Measurements from ENCODE around the gene ARMC12.

The ARMC12 gene

DNA sequence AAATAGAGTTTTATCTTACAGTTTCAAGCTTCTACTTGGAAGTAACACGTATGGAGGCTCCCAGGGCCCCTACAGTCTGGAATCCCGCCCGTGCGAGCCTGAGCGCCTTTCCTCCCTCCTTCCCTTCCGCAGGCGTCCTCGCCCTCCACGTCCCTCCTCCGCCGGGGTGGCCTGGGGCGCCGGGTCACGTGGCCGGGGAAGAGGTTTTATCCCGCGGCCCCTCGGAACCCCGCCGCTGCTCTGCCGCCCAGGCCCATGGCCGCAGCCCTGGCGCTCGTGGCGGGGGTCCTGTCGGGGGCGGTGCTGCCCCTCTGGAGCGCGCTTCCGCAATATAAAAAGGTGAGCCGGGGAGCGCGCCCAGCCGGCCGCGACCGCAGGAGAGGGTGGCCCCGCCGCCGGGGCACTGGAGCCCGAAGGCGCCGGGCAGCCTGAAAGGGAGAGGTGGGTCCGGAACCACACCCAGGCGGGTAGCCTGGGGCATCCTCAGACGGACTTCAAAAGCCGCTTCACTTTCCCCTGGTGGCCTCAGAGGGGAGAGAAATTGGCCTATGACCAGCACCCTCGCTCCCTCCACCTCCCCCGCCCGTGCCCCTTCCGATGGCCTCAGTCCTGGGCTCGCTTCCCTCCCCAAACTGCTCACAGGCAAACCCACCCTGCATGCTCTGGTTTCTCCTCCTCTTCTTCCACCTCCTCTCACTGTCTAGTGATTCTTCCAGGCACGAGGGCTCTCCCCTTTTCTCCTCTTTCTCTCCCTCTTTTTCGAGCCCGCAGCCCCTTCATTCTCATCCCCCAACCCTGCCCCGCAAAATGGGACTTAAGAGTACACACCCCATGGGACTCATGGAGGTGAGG is 39.8 kb downstream of the ARMC12 start, which contains the start of gene CLPSL2:
CLPSL2 (plus strand) TSS at position 235 of the 852 bp plus-strand sequence; CDS start at position 256, 21 bp downstream.
- no peak for DNase-seq (ENCODE audit: low read depth)
- TF ChIP-seq, protein P1, sequence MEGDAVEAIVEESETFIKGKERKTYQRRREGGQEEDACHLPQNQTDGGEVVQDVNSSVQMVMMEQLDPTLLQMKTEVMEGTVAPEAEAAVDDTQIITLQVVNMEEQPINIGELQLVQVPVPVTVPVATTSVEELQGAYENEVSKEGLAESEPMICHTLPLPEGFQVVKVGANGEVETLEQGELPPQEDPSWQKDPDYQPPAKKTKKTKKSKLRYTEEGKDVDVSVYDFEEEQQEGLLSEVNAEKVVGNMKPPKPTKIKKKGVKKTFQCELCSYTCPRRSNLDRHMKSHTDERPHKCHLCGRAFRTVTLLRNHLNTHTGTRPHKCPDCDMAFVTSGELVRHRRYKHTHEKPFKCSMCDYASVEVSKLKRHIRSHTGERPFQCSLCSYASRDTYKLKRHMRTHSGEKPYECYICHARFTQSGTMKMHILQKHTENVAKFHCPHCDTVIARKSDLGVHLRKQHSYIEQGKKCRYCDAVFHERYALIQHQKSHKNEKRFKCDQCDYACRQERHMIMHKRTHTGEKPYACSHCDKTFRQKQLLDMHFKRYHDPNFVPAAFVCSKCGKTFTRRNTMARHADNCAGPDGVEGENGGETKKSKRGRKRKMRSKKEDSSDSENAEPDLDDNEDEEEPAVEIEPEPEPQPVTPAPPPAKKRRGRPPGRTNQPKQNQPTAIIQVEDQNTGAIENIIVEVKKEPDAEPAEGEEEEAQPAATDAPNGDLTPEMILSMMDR (IDR thresholded peaks at IDR 0.05; ENCODE audit: low read depth, low read length, missing control alignments) = no peak
- H3K4me3 ChIP-seq (ENCODE audit: low read depth, low read length) = peak within 1 kb of the TSS; percentile 12

DNA sequence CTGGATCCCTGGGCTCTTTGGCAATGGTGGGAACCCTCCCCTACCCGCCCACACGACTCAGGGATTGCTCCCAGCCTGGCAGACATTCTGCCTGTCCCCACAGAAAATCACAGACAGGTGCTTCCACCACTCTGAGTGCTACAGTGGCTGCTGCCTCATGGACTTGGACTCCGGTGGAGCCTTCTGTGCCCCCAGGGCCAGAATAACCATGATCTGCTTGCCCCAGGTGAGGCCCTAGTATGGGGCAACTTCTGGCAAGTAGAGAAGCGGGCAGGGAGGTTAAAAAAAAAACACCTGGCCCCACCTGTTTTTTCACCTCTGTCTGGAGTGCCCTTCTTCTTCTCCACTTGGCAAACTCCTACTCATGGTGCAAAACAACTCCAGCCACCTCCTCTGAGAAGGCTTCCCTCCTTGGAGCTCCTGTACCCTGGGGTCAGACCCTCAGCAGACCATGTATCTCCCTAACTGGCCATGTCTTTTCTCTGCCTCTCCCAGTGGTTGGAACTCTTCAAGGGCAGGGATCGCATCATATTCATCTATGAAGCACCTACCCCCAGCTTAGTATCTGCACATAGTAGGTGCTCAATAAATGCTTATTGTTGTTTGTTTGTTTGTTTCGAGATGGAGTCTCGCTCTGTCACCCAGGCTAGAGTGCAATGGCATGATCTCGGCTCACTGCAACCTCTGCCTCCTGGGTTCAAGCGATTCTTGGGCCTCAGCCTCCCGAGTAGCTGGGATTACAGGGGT is 40.7 kb downstream of the ARMC12 start:
- no peak overlapping the region for H3K4me3 ChIP-seq (ENCODE audit: low read depth, low read length)
- DNase-seq (ENCODE audit: low read depth) = no peak
- TF ChIP-seq, protein P1 (IDR thresholded peaks at IDR 0.05; ENCODE audit: low read depth, low read length, missing control alignments) = no peak

DNA sequence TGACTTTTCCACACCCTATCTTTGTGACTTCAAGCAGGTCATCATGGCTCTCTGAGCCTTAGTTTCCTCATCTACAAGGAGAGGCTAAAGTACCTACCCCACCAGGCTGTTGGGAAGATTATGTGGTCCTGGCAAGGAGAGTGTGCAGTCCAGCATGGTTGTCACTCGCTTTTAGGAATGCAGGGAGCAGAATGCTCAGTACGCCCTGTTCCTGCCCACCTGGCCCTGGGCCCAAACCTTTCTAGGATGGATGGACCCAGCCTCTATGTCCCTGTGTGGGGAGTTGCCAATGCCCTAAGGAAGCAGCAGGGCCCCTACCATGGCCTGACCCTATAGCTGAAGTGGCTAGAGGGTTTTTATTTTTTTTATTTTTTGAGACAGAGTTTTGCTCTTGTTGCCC is 41.6 kb downstream of the ARMC12 start:
- DNase-seq (ENCODE audit: low read depth) = no peak
- TF ChIP-seq, protein P1 (IDR thresholded peaks at IDR 0.05; ENCODE audit: low read depth, low read length, missing control alignments) = no peak
- no peak overlapping the region for H3K4me3 ChIP-seq (ENCODE audit: low read depth, low read length)

DNA sequence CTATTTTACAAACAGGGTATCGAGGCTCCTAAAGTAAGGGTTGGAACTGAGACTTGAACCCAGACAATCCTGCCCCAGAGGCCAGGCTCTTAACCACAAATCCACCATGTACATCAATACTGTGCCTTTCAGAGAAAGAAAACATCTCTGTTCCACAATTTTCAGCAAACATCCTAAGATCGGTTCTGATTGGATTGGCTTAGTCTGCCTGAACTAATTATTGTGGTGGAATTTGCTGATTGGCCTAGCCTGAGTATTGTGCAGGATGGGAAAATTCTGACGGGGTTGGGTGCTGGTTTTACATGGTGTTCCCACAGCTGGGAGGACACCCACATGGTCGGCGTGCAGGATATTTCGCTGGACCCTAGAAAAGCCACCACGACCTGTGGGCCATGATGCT is 43.9 kb downstream of the ARMC12 start, which contains the start of gene CLPSL1:
CLPSL1 (plus strand) TSS at position 301 of the 400 bp plus-strand sequence; CDS start at position 393, 92 bp downstream.
- DNase-seq (ENCODE audit: low read depth) = no peak
- no peak within 1 kb of the TSS for H3K4me3 ChIP-seq (ENCODE audit: low read depth, low read length)
- TF ChIP-seq, protein P1 (IDR thresholded peaks at IDR 0.05; ENCODE audit: low read depth, low read length, missing control alignments) = no peak

- TF ChIP-seq, protein P1 (IDR thresholded peaks at IDR 0.05; ENCODE audit: low read depth, low read length, missing control alignments) = no peak
- no peak for DNase-seq (ENCODE audit: low read depth)
- no peak overlapping the region for H3K4me3 ChIP-seq (ENCODE audit: low read depth, low read length)
Measured at GRCh38 chr6:35781290-35781689, 44.5 kb downstream of the ARMC12 start.

- DNase-seq (ENCODE audit: low read depth) = no peak
- TF ChIP-seq, protein P1 (IDR thresholded peaks at IDR 0.05; ENCODE audit: low read depth, low read length, missing control alignments) = no peak
- no peak overlapping the region for H3K4me3 ChIP-seq (ENCODE audit: low read depth, low read length)
Measured at GRCh38 chr6:35782424-35782823, 45.6 kb downstream of the ARMC12 start.
